Prostate gland (tissue), 2 donors: Measurements from ENCODE around the gene FAHD2B. TPM values are rescaled to one million over a fixed set of nuclear protein-coding genes. Genes with fewer than 3 reads are reported as not detected.

ENCODE experiments used
- small RNA-seq, 2 donors: library from RNA; depleted of rRNA; stranded (forward); fragments of <200 nt; gene quantifications; one replicate each; pipeline ENCODE3, GENCODE V24; 2016
- total RNA-seq, 2 donors: library from RNA; depleted of rRNA; stranded (reverse); fragments of >200 nt; gene quantifications; one replicate each; pipeline ENCODE4 v1.1.0, GENCODE V29; 2016

Gene FAHD2B
- total RNA-seq, 2 donors from 2014 or later: 10.9 to 13.9 TPM

Small RNAs within 50 kb of the gene (small RNA-seq; reads per million reads assigned to genes)
- gene AC018892.1 (0 reads per million in 2 donors), gene IGKV1OR2-3 (0 reads per million in 2 donors), gene IGKV2OR2-2 (0 reads per million in 2 donors), gene RN7SL313P (0 reads per million in 2 donors)

Other genes with a start within 250 kb of the FAHD2B start
- 10 to 100 TPM; 21.2 to 38.7 TPM for gene ANKRD39, start 236.9 kb downstream of the FAHD2B start, total RNA-seq
- 10 to 100 TPM; 35.8 to 45.9 TPM for gene SEMA4C, start 224.8 kb downstream of the FAHD2B start, total RNA-seq
- 10 to 100 TPM in 1 of 2 donors, not detected in 1; 13.9 TPM for gene FAM178B, start 108.3 kb downstream of the FAHD2B start, total RNA-seq
- 10 to 100 TPM; 16.3 to 26.2 TPM for gene ANKRD36, start 18.3 kb upstream of the FAHD2B start, total RNA-seq